ENCODE measurements around the gene METTL8.

- TF ChIP-seq CTCF (conservative IDR thresholded peaks at IDR 0.05; ENCODE audit: low read length), result no peak
- TF ChIP-seq EZH2phosphoT487 (IDR thresholded peaks at IDR 0.05; ENCODE audit: borderline replicate concordance), result no peak
Observed at GRCh38 chr2:171407676-171408044, 26.1 kb downstream of the METTL8 start.
